ENCODE results near the gene GNAI1.

GNAI1 gene

DNA sequence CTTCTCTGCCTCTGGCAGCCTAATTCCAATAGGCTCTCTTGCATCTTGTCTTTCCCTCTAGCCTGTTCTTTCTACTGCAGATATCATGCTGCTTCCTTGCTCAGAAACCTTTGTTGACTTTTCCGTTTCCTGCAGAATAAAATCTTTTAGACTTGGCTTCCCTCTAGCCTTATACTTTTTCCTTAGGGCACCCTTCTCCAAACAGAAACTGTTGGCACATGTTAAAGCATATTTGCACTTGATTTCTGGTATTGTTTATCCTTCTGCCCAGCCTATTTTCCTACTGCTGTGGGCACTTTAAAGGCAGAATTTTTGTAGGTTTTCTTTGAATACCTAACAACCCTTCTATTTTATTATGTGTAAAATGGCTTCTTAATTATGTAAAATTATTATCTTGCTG, 4.6 kb downstream of the GNAI1 start:
- no peak overlapping the region for H3K4me3 ChIP-seq (ENCODE audit: low read depth in 1 of 2, low read length in 2 of 2)
- H4K20me1 ChIP-seq (ENCODE audit: insufficient read depth, low read length) = no peaks in the 10 kb centered on the region
- no peaks in the 10 kb centered on the region for H3K27me3 ChIP-seq (ENCODE audit: insufficient read depth, low read length, poor library complexity)
- no peak overlapping the region for H3K27ac ChIP-seq (ENCODE audit: low read length)
- H3K79me2 ChIP-seq (ENCODE audit: insufficient read depth, low read length) = no peaks in the 10 kb centered on the region
- H3K9ac ChIP-seq (ENCODE audit: low read depth, low read length) = no peak overlapping the region
- H3K4me1 ChIP-seq (ENCODE audit: insufficient read depth, low read length) = no peaks in the 10 kb centered on the region
- DNase-seq (no peak), ATAC-seq (ENCODE audit: insufficient read depth, low read depth) (no peak)
- no peak overlapping the region for H3K4me2 ChIP-seq (ENCODE audit: insufficient read depth, low read length)
- no peaks in the 10 kb centered on the region for H3K36me3 ChIP-seq (ENCODE audit: insufficient read depth, low read length)
- no peak for TF ChIP-seq EZH2 (IDR thresholded peaks at IDR 0.05; ENCODE audit: borderline replicate concordance, low read depth, low read length, severe bottlenecking)
- TF ChIP-seq, protein P1, sequence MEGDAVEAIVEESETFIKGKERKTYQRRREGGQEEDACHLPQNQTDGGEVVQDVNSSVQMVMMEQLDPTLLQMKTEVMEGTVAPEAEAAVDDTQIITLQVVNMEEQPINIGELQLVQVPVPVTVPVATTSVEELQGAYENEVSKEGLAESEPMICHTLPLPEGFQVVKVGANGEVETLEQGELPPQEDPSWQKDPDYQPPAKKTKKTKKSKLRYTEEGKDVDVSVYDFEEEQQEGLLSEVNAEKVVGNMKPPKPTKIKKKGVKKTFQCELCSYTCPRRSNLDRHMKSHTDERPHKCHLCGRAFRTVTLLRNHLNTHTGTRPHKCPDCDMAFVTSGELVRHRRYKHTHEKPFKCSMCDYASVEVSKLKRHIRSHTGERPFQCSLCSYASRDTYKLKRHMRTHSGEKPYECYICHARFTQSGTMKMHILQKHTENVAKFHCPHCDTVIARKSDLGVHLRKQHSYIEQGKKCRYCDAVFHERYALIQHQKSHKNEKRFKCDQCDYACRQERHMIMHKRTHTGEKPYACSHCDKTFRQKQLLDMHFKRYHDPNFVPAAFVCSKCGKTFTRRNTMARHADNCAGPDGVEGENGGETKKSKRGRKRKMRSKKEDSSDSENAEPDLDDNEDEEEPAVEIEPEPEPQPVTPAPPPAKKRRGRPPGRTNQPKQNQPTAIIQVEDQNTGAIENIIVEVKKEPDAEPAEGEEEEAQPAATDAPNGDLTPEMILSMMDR (IDR thresholded peaks at IDR 0.05; ENCODE audit: borderline replicate concordance, extremely low read depth, low read length, poor library complexity, severe bottlenecking) = no peak
- no peak overlapping the region for H2AFZ ChIP-seq (ENCODE audit: low read depth, low read length)
- no peaks in the 10 kb centered on the region for H3K9me3 ChIP-seq (ENCODE audit: insufficient read depth, low read length, severe bottlenecking)

DNA sequence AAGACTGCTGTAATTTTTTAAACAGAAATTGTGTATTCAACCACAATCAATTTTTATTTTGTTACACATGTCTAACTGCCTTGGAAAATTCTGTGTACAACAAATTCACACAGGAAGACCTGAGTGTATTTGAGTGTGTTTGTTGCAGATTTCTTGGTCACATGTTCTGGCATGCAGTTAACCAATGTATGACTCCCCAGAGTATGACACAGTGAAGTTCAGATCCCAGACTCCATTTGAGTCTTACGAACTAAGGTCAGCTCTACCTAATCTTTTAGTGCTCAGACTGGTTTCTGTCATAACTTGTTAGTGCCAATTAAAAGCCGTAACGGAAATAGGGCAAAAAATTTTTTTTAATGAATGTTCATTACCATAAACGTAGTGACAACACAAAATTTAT, 5.8 kb downstream of the GNAI1 start:
- Histone ChIP-seq H3K4me1 (ENCODE audit: insufficient read depth, low read length) (no peaks in the 10 kb centered on the region), H3K9ac (ENCODE audit: low read depth, low read length) (no peak overlapping the region), H3K4me3 (ENCODE audit: low read depth in 1 of 2, low read length in 2 of 2) (no peak overlapping the region), H3K79me2 (ENCODE audit: insufficient read depth, low read length) (no peaks in the 10 kb centered on the region), H3K27me3 (ENCODE audit: insufficient read depth, low read length, poor library complexity) (no peaks in the 10 kb centered on the region), H3K36me3 (ENCODE audit: insufficient read depth, low read length) (no peaks in the 10 kb centered on the region), H2AFZ (ENCODE audit: low read depth, low read length) (no peak overlapping the region), H3K27ac (ENCODE audit: low read length) (no peak overlapping the region), H4K20me1 (ENCODE audit: insufficient read depth, low read length) (no peaks in the 10 kb centered on the region), H3K4me2 (ENCODE audit: insufficient read depth, low read length) (no peak overlapping the region), H3K9me3 (ENCODE audit: insufficient read depth, low read length, severe bottlenecking) (no peaks in the 10 kb centered on the region)
- DNase-seq (no peak), ATAC-seq (ENCODE audit: insufficient read depth, low read depth) (no peak)
- TF ChIP-seq, protein P1 (IDR thresholded peaks at IDR 0.05; ENCODE audit: borderline replicate concordance, extremely low read depth, low read length, poor library complexity, severe bottlenecking) = no peak
- TF ChIP-seq EZH2 (IDR thresholded peaks at IDR 0.05; ENCODE audit: borderline replicate concordance, low read depth, low read length, severe bottlenecking) = no peak

DNA sequence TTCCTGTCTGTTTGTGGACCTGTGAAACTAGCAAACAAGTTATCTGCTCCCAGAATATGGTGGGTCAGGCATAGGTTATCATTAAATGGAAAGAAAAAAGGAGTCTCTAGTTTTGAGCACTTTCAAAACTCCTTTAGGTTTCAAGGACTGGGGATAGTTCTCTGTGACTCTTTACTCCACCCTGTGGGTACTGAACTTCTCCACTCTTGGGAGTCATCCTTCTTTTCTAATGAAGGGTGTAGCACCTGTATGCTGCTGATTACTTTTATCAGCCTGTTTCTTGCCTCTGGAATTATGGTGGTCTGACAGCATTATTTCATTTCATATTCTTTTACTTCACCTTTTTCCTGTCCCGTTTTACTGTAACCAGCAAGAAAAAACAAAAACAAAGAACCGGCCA, 6.7 kb downstream of the GNAI1 start:
- no peak overlapping the region for H3K27ac ChIP-seq (ENCODE audit: low read length)
- ATAC-seq (ENCODE audit: insufficient read depth, low read depth) (no peak), DNase-seq (no peak)
- H3K4me2 ChIP-seq (ENCODE audit: insufficient read depth, low read length) = no peak overlapping the region
- H3K36me3 ChIP-seq (ENCODE audit: insufficient read depth, low read length) = no peaks in the 10 kb centered on the region
- H3K9ac ChIP-seq (ENCODE audit: low read depth, low read length) = no peak overlapping the region
- no peak overlapping the region for H3K4me3 ChIP-seq (ENCODE audit: low read depth in 1 of 2, low read length in 2 of 2)
- no peaks in the 10 kb centered on the region for H3K4me1 ChIP-seq (ENCODE audit: insufficient read depth, low read length)
- no peak overlapping the region for H2AFZ ChIP-seq (ENCODE audit: low read depth, low read length)
- no peaks in the 10 kb centered on the region for H4K20me1 ChIP-seq (ENCODE audit: insufficient read depth, low read length)
- no peak for TF ChIP-seq EZH2 (IDR thresholded peaks at IDR 0.05; ENCODE audit: borderline replicate concordance, low read depth, low read length, severe bottlenecking)
- TF ChIP-seq, protein P1 (IDR thresholded peaks at IDR 0.05; ENCODE audit: borderline replicate concordance, extremely low read depth, low read length, poor library complexity, severe bottlenecking) = no peak
- H3K27me3 ChIP-seq (ENCODE audit: insufficient read depth, low read length, poor library complexity) = no peaks in the 10 kb centered on the region
- no peaks in the 10 kb centered on the region for H3K79me2 ChIP-seq (ENCODE audit: insufficient read depth, low read length)
- no peaks in the 10 kb centered on the region for H3K9me3 ChIP-seq (ENCODE audit: insufficient read depth, low read length, severe bottlenecking)
